ENCODE results near the gene ZNF446.

DNA sequence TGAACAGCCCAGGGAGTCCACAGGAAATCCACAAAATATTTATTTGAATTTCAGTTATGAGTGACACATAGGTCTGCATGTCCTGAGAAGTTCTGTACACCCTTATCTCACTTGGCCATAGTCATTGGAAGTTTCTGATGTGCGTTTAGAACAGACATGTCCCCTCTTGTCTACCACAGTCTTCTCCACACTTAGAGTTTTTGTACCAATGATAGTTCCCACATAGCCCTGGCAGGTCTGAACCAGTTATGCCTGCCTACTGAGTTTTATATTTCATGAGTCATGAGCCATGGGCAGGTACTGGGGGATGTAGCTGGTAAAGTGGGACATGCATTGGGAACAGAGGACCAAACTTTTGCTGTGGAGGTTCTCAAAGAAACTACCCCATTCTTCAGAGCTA is 47.5 kb upstream of the ZNF446 start:
- TF ChIP-seq, protein P1, sequence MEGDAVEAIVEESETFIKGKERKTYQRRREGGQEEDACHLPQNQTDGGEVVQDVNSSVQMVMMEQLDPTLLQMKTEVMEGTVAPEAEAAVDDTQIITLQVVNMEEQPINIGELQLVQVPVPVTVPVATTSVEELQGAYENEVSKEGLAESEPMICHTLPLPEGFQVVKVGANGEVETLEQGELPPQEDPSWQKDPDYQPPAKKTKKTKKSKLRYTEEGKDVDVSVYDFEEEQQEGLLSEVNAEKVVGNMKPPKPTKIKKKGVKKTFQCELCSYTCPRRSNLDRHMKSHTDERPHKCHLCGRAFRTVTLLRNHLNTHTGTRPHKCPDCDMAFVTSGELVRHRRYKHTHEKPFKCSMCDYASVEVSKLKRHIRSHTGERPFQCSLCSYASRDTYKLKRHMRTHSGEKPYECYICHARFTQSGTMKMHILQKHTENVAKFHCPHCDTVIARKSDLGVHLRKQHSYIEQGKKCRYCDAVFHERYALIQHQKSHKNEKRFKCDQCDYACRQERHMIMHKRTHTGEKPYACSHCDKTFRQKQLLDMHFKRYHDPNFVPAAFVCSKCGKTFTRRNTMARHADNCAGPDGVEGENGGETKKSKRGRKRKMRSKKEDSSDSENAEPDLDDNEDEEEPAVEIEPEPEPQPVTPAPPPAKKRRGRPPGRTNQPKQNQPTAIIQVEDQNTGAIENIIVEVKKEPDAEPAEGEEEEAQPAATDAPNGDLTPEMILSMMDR (IDR thresholded peaks at IDR 0.05; ENCODE audit: borderline replicate concordance, extremely low read depth, low read length, poor library complexity, severe bottlenecking): no peak
- TF ChIP-seq EZH2 (IDR thresholded peaks at IDR 0.05; ENCODE audit: borderline replicate concordance, low read depth, low read length, severe bottlenecking): no peak

All from DND-41 (cell line).